HG02610 (cell line): ENCODE measurements around the gene FBF1.
"Not testable (repeated sequence)": the region's sequence is repeated elsewhere in the genome, so short reads cannot be mapped to it uniquely, and the experiment has no call there.

Source experiments
- ATAC-seq: cut with Tn5 transposase; IDR thresholded peaks from one replicate; pipeline ENCODE4 v1.9.1; 2021; ENCODE audit warnings: mild to moderate bottlenecking, moderate library complexity; ENCODE audit not compliant: unreplicated experiment

FBF1 gene

GRCh38 chr17:75876938-75877751 lies 63.7 kb downstream of the FBF1 start:
- ATAC-seq, result no peak

GRCh38 chr17:75876190-75876937 lies 64.5 kb downstream of the FBF1 start:
- no peak for ATAC-seq

- no peak for ATAC-seq
These were observed 65.0 kb downstream of the FBF1 start for GRCh38 chr17:75875940-75876189.

- ATAC-seq, result no peak
These were observed 65.5 kb downstream of the FBF1 start for GRCh38 chr17:75875182-75875939.

GRCh38 chr17:75874323-75875181 lies 66.3 kb downstream of the FBF1 start:
- ATAC-seq, result no peak

GRCh38 chr17:75873587-75874322 lies 67.1 kb downstream of the FBF1 start:
- no peak for ATAC-seq

GRCh38 chr17:75872434-75873351 lies 68.1 kb downstream of the FBF1 start:
- ATAC-seq, result no peak

GRCh38 chr17:75870228-75870627 lies 70.6 kb downstream of the FBF1 start:
- ATAC-seq, result not testable (repeated sequence)

- ATAC-seq, result no peak
These were observed 71.3 kb downstream of the FBF1 start for GRCh38 chr17:75869282-75870141.

GRCh38 chr17:75868730-75869281 lies 72.0 kb downstream of the FBF1 start:
- not testable (repeated sequence) for ATAC-seq

- not testable (repeated sequence) for ATAC-seq
These were observed 75.2 kb downstream of the FBF1 start for GRCh38 chr17:75865404-75866188.

- ATAC-seq, result peak; percentile 14
These were observed 76.0 kb downstream of the FBF1 start for GRCh38 chr17:75864887-75865286.

GRCh38 chr17:75864448-75864871 lies 76.4 kb downstream of the FBF1 start:
- peak; percentile 84 for ATAC-seq

- no peak for ATAC-seq
These were observed 78.9 kb downstream of the FBF1 start for GRCh38 chr17:75861927-75862317.
